Liver (tissue), 9 donors: Measurements from ENCODE around the gene AFAP1. TPM values are rescaled to one million over a fixed set of nuclear protein-coding genes. Genes with fewer than 3 reads are reported as not detected.

Experiments
- DNase-seq: peaks from one replicate; pipeline ENCODE4 v3.0.0-alpha.2; 2017; ENCODE audit warnings: low spot score
- H3K27ac ChIP-seq, 2 donors: one replicate each; pipeline ENCODE4 v1.7.0; 2013; ENCODE audit warnings: inconsistent platforms in 2 of 2, low read length in 2 of 2, control low read depth in 1 of 2, low read depth in 1 of 2, mild to moderate bottlenecking in 1 of 2
- H3K27me3 ChIP-seq, 4 donors: one replicate each; pipeline versions ENCODE4 v1.6.1 to v1.7.0; 2013; ENCODE audit warnings: low read length in 3 of 4, inconsistent platforms in 1 of 4, mild to moderate bottlenecking in 1 of 4, moderate library complexity in 1 of 4; ENCODE audit not compliant: control insufficient read depth in 4 of 4, insufficient read depth in 4 of 4
- H3K36me3 ChIP-seq, 4 donors: one replicate each; pipeline versions ENCODE4 v1.6.1 to v1.7.0; 2013; ENCODE audit warnings: low read length in 3 of 4, mild to moderate bottlenecking in 3 of 4, low read depth in 1 of 4, moderate library complexity in 1 of 4; ENCODE audit not compliant: control insufficient read depth in 4 of 4, insufficient read depth in 3 of 4
- H3K4me1 ChIP-seq, 4 donors: one replicate each; pipeline versions ENCODE4 v1.6.1 to v1.7.0; 2013; ENCODE audit warnings: low read length in 3 of 4, mild to moderate bottlenecking in 3 of 4, moderate library complexity in 1 of 4; ENCODE audit not compliant: control insufficient read depth in 4 of 4, insufficient read depth in 4 of 4
- H3K4me3 ChIP-seq, 3 donors: one replicate each; pipeline versions ENCODE4 v1.6.1 to v1.7.0; 2013; ENCODE audit warnings: low read length in 3 of 3, control low read depth in 1 of 3, low read depth in 1 of 3, mild to moderate bottlenecking in 1 of 3
- H3K9ac ChIP-seq, 2 donors: one replicate each; pipeline ENCODE4 v1.7.0; 2013; ENCODE audit warnings: low read length in 2 of 2, mild to moderate bottlenecking in 2 of 2, moderate library complexity in 2 of 2, control low read depth in 1 of 2, low read depth in 1 of 2
- H3K9me3 ChIP-seq, 4 donors: one replicate each; pipeline versions ENCODE4 v1.6.1 to v1.7.0; 2013; ENCODE audit warnings: low read length in 3 of 4; ENCODE audit not compliant: control insufficient read depth in 4 of 4
- EGR1 ChIP-seq, 2 donors: IDR thresholded peaks; 2 replicates each; pipeline ENCODE4 v1.6.1; 2016 to 2018; ENCODE audit warnings: antibody characterized with exemption in 2 of 2, low read depth in 2 of 2
- FOXA1 ChIP-seq: IDR thresholded peaks from 2 replicates; pipeline ENCODE4 v1.6.1; 2016; ENCODE audit warnings: antibody characterized with exemption
- FOXA2 ChIP-seq: IDR thresholded peaks from 2 replicates; pipeline ENCODE4 v1.6.1; 2016; ENCODE audit warnings: antibody characterized with exemption
- GABPA ChIP-seq, 2 donors: IDR thresholded peaks in 1 of 2; conservative IDR thresholded peaks in 1 of 2; 2 replicates each; pipeline ENCODE4 v1.6.1; 2016; ENCODE audit warnings: antibody characterized with exemption in 2 of 2, mild to moderate bottlenecking in 1 of 2, moderate library complexity in 1 of 2
- HNF4A ChIP-seq, 2 donors: conservative IDR thresholded peaks; 2 replicates each; pipeline ENCODE4 v1.6.1; 2016; ENCODE audit warnings: antibody characterized with exemption in 2 of 2, mild to moderate bottlenecking in 2 of 2
- HNF4G ChIP-seq: IDR thresholded peaks from 2 replicates; pipeline ENCODE4 v1.6.1; 2016; ENCODE audit warnings: antibody characterized with exemption
- JUND ChIP-seq, 2 donors: IDR thresholded peaks; 2 replicates each; pipeline ENCODE4 v1.6.1; 2016; ENCODE audit warnings: antibody characterized with exemption in 2 of 2
- NR2F2 ChIP-seq: IDR thresholded peaks from 2 replicates; pipeline ENCODE4 v1.6.1; 2016; ENCODE audit warnings: antibody characterized with exemption
- RAD21 ChIP-seq, 2 donors: IDR thresholded peaks; 2 replicates each; pipeline ENCODE4 v1.6.1; 2016; ENCODE audit warnings: antibody characterized with exemption in 2 of 2, mild to moderate bottlenecking in 2 of 2
- RXRA ChIP-seq, 2 donors: IDR thresholded peaks; 2 replicates each; pipeline ENCODE4 v1.6.1; 2017 to 2018; ENCODE audit warnings: antibody characterized with exemption in 2 of 2, mild to moderate bottlenecking in 1 of 2
- SP1 ChIP-seq: IDR thresholded peaks from 2 replicates; pipeline ENCODE4 v1.6.1; 2018; ENCODE audit warnings: antibody characterized with exemption, mild to moderate bottlenecking
- TAF1 ChIP-seq: conservative IDR thresholded peaks from 2 replicates; pipeline ENCODE4 v1.6.1; 2016; ENCODE audit warnings: antibody characterized with exemption, mild to moderate bottlenecking
- YY1 ChIP-seq: IDR thresholded peaks from 2 replicates; pipeline ENCODE4 v1.6.1; 2016; ENCODE audit warnings: antibody characterized with exemption, mild to moderate bottlenecking
- WGBS: extraction: QIAGEN DNeasy Blood & Tissue Kit; methylation state at CpG from one replicate; pipeline ENCODE4 v1.1.7; 2013; 5-methylcytosine and 5-hydroxymethylcytosine counted together
- polyA plus RNA-seq, 2 donors: library from polyadenylated mRNA; stranded (reverse) in 1 of 2; unstranded in 1 of 2; fragments of 200-250 nt in 1 of 2; fragments of >200 nt in 1 of 2; fragmentation: Nextera tagmentation in 1 of 2; extraction: Ambion mirVana in 1 of 2; gene quantifications; one replicate each; pipeline versions ENCODE4 v1.2.1 to v1.2.3, GENCODE V29; 2013 to 2015
- total RNA-seq, 2 donors: library from RNA; depleted of rRNA; stranded (reverse); fragments of >200 nt; gene quantifications; one replicate each; pipeline ENCODE4 v1.2.3, GENCODE V29; 2014
- TF ChIP-seq, protein P1 (sequence below): IDR thresholded peaks from 2 replicates; pipeline ENCODE4 v1.6.1; 2016; ENCODE audit warnings: antibody characterized with exemption
- TF ChIP-seq, protein P2 (sequence below): fragments of 150-350 bp; IDR thresholded peaks from 2 replicates; pipeline ENCODE4 v1.5.1; 2017; ENCODE audit warnings: improper control_type of control experiment, low read depth, low read length; ENCODE audit not compliant: missing input control
- TF ChIP-seq, protein P3 (sequence below): IDR thresholded peaks from 2 replicates; pipeline ENCODE4 v1.6.1; 2016; ENCODE audit warnings: antibody characterized with exemption
- donor health status: healthy.
- donor health status: healthy.
- donor health status: healthy.
- donor health status: healthy.
- donor health status: healthy.

The AFAP1 gene
- total and polyA plus RNA-seq, 4 donors, result 0.40 to 3.2 (median 1.6) TPM

DNA sequence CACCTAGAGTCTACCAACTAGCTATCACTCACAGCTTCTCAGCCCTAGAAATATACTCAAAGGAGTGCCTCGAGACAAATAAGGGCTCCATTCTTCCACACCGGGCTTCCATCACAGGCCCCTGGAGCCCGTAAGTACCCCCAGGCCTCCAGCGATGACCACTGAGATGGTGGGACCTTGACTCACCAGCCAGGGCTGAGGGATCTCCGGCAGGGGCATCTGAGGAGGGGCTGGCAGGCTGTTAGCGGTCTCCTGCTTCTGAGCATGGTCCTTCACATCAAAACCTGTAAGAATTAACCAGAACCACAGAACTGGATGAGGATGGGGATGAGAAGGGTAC lies 71.3 kb downstream of the AFAP1 start:
- H3K9me3 ChIP-seq, result no peaks in the 10 kb centered on the region
- no peaks in the 10 kb centered on the region for H3K27me3 ChIP-seq
- H3K36me3 ChIP-seq, result no peaks in the 10 kb centered on the region
- no peak overlapping the region for H3K27ac ChIP-seq
- DNase-seq, result no peak
- 92% methylated on average over 6 of the region's 6 CpGs for WGBS
- H3K9ac ChIP-seq, result no peak overlapping the region
- TF ChIP-seq HNF4A (conservative IDR thresholded peaks at IDR 0.05), result no peak
- no peak for TF ChIP-seq FOXA2
- no peak for TF ChIP-seq SP1
- TF ChIP-seq, protein P1, sequence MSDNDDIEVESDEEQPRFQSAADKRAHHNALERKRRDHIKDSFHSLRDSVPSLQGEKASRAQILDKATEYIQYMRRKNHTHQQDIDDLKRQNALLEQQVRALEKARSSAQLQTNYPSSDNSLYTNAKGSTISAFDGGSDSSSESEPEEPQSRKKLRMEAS, result no peak
- TF ChIP-seq JUND (IDR thresholded peaks at IDR 0.05), result no peak
- TF ChIP-seq HNF4G, result no peak
- TF ChIP-seq, protein P2, sequence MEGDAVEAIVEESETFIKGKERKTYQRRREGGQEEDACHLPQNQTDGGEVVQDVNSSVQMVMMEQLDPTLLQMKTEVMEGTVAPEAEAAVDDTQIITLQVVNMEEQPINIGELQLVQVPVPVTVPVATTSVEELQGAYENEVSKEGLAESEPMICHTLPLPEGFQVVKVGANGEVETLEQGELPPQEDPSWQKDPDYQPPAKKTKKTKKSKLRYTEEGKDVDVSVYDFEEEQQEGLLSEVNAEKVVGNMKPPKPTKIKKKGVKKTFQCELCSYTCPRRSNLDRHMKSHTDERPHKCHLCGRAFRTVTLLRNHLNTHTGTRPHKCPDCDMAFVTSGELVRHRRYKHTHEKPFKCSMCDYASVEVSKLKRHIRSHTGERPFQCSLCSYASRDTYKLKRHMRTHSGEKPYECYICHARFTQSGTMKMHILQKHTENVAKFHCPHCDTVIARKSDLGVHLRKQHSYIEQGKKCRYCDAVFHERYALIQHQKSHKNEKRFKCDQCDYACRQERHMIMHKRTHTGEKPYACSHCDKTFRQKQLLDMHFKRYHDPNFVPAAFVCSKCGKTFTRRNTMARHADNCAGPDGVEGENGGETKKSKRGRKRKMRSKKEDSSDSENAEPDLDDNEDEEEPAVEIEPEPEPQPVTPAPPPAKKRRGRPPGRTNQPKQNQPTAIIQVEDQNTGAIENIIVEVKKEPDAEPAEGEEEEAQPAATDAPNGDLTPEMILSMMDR, result no peak
- TF ChIP-seq YY1, result no peak
- no peak for TF ChIP-seq RAD21 (IDR thresholded peaks at IDR 0.05)
- TF ChIP-seq, protein P3, sequence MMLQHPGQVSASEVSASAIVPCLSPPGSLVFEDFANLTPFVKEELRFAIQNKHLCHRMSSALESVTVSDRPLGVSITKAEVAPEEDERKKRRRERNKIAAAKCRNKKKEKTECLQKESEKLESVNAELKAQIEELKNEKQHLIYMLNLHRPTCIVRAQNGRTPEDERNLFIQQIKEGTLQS, result no peak
- no peak for TF ChIP-seq NR2F2
- TF ChIP-seq RXRA (IDR thresholded peaks at IDR 0.05), result no peak
- TF ChIP-seq FOXA1, result no peak
- H3K4me1 ChIP-seq, result no peaks in the 10 kb centered on the region
- H3K4me3 ChIP-seq, result no peak overlapping the region

DNA sequence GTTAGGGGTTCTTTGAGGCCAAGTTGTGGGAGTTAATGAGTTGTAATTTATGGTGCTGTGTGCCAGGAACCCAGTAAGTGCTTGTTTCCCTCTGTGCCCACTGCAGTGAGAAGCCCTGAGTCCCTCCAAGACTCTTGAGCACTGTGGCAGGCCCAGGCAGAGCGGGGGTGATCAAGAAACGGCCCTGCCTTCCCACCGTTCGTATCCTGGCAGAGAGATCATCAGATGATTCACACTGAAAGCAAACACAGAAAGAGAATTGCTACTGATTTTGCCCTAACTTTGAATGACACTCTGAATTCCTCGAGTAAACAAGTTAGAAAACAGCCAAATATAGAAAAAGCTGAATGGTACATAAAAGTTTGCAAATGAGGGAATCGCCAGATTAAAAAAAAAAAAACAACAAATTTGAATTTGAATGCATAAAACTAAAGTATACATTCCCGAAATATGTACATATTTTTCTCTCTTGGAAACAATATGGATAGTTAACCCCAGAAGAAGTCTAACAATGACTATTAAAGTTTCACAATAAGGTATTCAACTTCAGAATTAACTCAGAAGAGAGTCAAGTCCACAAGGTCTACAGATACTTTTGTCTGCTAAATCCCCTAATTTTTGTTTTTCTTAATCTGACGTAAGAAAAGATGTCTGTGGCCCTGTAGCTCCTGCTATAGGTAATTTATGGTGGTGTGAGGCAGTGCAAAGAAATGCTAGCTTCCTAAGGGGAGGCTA lies 71.8 kb downstream of the AFAP1 start:
- no peak overlapping the region for H3K4me3 ChIP-seq
- no peaks in the 10 kb centered on the region for H3K27me3 ChIP-seq
- H3K36me3 ChIP-seq, result no peaks in the 10 kb centered on the region
- H3K9ac ChIP-seq, result no peak overlapping the region
- no peak for DNase-seq
- TF ChIP-seq TAF1, result no peak
- no peak for TF ChIP-seq EGR1 (IDR thresholded peaks at IDR 0.05; ENCODE audit: low read depth in 2 of 2)
- no peak for TF ChIP-seq FOXA1
- TF ChIP-seq, protein P3, result no peak
- no peaks in the 10 kb centered on the region for H3K4me1 ChIP-seq
- 85% methylated on average over 8 of the region's 8 CpGs for WGBS
- no peak overlapping the region for H3K27ac ChIP-seq
- no peaks in the 10 kb centered on the region for H3K9me3 ChIP-seq

DNA sequence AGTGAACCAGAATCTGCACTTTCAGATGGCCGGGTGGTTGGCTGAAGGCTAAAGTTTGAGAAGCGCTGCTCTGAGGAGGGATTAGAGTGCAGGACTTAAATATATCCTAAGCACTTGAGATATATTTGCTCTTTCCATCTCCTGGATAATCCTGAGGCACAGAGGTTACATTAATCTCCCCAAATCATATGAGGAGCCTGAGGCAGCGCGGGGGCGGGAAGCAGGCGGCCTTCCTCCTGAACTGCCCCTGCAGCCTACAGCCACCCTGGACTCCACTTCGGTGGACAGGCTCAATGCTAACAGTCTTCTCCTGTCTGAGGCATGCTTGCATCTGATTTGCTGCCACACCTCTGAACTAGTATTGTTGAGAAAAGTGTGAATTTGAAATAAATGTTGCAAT lies 72.5 kb downstream of the AFAP1 start:
- Histone ChIP-seq H3K4me1 (no peaks in the 10 kb centered on the region), H3K4me3 (no peak overlapping the region), H3K36me3 (no peaks in the 10 kb centered on the region), H3K27ac (no peak overlapping the region), H3K9me3 (no peaks in the 10 kb centered on the region), H3K27me3 (no peaks in the 10 kb centered on the region), H3K9ac (no peak overlapping the region)
- TF ChIP-seq FOXA2, result no peak
- TF ChIP-seq FOXA1, result no peak
- no peak for TF ChIP-seq HNF4A (conservative IDR thresholded peaks at IDR 0.05)
- TF ChIP-seq, protein P1, result no peak
- no peak for TF ChIP-seq GABPA (IDR thresholded peaks at IDR 0.05 in 1 of 2, conservative IDR thresholded peaks at IDR 0.05 in 1 of 2)
- no peak for DNase-seq
- WGBS, result 84% methylated on average over 7 of the region's 7 CpGs
